WI38 (cell line): ENCODE measurements around the gene GAB2.

ENCODE experiments used
- H3K4me3 ChIP-seq: 2 replicates; pipeline ENCODE4 v1.5.1; 2011; ENCODE audit warnings: low read depth, mild to moderate bottlenecking, control low read depth, low read length
- TF ChIP-seq, protein P1 (sequence below): IDR thresholded peaks from 2 replicates; pipeline ENCODE4 v1.5.1; 2012; ENCODE audit warnings: low read depth, mild to moderate bottlenecking, control low read depth, low read length

Gene GAB2

DNA sequence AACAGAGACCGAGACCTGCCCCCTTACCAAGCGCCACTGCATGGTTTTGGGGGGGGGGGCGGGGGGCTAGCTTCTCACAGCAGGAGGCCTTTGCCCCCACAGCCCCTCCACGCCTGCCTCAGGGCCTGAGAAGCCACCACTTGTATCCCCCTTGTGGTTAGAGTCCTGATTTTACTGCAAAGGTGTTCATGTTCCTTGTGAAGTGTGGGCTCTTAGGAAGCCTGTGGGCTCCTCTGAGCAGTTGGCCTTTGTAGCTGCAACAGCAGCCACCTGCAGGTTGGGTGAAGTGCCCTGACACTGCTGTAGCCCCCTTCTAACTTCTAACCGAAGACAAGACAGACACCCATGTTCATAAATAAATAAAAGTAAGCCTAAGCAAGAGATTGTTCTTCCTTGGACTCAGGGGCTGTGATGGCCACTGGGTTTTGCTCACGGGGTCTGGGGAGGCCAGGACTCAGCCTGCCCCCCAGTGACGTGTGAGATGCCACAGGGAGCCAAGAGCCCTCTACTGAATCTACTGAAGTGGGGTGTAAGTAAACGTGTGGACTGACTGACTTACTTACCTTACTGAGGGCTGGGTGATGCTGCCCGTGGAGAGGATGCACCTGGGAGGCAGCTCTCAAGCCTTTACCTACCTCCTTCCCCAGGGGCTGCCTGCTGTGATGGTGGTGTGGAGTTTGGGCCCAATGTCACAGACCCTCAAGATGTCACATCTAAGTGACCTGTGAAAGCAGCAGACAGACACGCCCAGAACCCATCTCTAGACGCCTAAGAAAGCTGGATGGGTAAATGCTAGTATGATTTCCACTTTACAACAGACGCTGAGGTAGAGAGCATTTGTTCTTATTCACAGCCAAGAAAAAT, 203.1 kb downstream of the GAB2 start:
- TF ChIP-seq, protein P1, sequence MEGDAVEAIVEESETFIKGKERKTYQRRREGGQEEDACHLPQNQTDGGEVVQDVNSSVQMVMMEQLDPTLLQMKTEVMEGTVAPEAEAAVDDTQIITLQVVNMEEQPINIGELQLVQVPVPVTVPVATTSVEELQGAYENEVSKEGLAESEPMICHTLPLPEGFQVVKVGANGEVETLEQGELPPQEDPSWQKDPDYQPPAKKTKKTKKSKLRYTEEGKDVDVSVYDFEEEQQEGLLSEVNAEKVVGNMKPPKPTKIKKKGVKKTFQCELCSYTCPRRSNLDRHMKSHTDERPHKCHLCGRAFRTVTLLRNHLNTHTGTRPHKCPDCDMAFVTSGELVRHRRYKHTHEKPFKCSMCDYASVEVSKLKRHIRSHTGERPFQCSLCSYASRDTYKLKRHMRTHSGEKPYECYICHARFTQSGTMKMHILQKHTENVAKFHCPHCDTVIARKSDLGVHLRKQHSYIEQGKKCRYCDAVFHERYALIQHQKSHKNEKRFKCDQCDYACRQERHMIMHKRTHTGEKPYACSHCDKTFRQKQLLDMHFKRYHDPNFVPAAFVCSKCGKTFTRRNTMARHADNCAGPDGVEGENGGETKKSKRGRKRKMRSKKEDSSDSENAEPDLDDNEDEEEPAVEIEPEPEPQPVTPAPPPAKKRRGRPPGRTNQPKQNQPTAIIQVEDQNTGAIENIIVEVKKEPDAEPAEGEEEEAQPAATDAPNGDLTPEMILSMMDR, result no peak
- H3K4me3 ChIP-seq, result no peak overlapping the region

GRCh38 chr11:78213526-78214330, 203.9 kb downstream of the GAB2 start:
- no peak overlapping the region for H3K4me3 ChIP-seq

GRCh38 chr11:78212586-78213371, 204.8 kb downstream of the GAB2 start:
- H3K4me3 ChIP-seq, result no peak overlapping the region
- TF ChIP-seq, protein P1, result no peak

More at GRCh38 chr11:78213526-78214330, 203.9 kb downstream of the GAB2 start:
- TF ChIP-seq, protein P1, result no peak

GRCh38 chr11:78211565-78211964, 206.1 kb downstream of the GAB2 start:
- TF ChIP-seq, protein P1, result no peak
- no peak overlapping the region for H3K4me3 ChIP-seq

GRCh38 chr11:78210000-78210608, 207.5 kb downstream of the GAB2 start:
- H3K4me3 ChIP-seq, result no peak overlapping the region
- TF ChIP-seq, protein P1, result no peak

DNA sequence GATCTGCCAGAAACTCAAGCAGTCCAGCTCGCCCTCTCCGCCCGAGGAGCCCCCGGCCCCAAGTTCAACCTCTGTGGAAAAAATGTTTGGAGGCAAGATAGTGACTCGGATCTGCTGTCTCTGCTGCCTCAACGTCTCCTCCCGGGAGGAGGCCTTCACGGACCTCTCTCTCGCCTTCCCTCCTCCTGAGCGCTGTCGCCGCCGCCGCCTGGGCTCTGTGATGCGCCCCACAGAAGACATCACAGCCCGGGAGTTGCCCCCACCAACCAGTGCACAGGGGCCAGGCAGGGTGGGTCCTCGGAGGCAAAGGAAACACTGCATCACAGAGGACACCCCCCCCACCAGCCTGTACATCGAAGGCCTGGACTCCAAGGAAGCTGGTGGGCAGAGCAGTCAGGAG, 208.1 kb downstream of the GAB2 start:
- TF ChIP-seq, protein P1, result no peak

More for the DNA sequence above, 208.1 kb downstream of the GAB2 start:
- H3K4me3 ChIP-seq, result no peak overlapping the region
